Muscle layer of colon (tissue), 2 donors: Measurements from ENCODE around the gene COX20.
"Not testable (repeated sequence)": the region's sequence is repeated elsewhere in the genome, so short reads cannot be mapped to it uniquely, and the experiment has no call there.

ENCODE experiments used
- H3K27ac ChIP-seq: one replicate; pipeline ENCODE4 v1.7.0; 2013; ENCODE audit warnings: low read depth, mild to moderate bottlenecking, low read length, moderate library complexity
- H3K27me3 ChIP-seq, 2 donors: one replicate each; pipeline ENCODE4 v1.7.0; 2013; ENCODE audit warnings: low read length in 2 of 2, mild to moderate bottlenecking in 2 of 2; ENCODE audit not compliant: insufficient read depth in 2 of 2, control insufficient read depth in 1 of 2
- H3K36me3 ChIP-seq: one replicate; pipeline ENCODE4 v1.7.0; 2013; ENCODE audit warnings: mild to moderate bottlenecking, low read length; ENCODE audit not compliant: insufficient read depth
- H3K4me1 ChIP-seq: one replicate; pipeline ENCODE4 v1.7.0; 2013; ENCODE audit warnings: mild to moderate bottlenecking, low read length; ENCODE audit not compliant: insufficient read depth
- H3K4me3 ChIP-seq, 2 donors: one replicate each; pipeline ENCODE4 v1.7.0; 2013; ENCODE audit warnings: low read length in 2 of 2, low read depth in 1 of 2, mild to moderate bottlenecking in 1 of 2, moderate library complexity in 1 of 2
- H3K9ac ChIP-seq: one replicate; pipeline ENCODE4 v1.7.0; 2013; ENCODE audit warnings: low read length
- H3K9me3 ChIP-seq: one replicate; pipeline ENCODE4 v1.7.0; 2013; ENCODE audit warnings: mild to moderate bottlenecking, low read length
- donor health status: abdominal sarcoma.
- donor health status: Adenocarcinoma of cecum.

COX20 gene

GRCh38 chr1:244830639-244831038 lies 4.8 kb upstream of the COX20 start:
- no peaks in the 10 kb centered on the region for H3K27me3 ChIP-seq
- no peaks in the 10 kb centered on the region for H3K36me3 ChIP-seq

GRCh38 chr1:244833260-244833659 lies 2.2 kb upstream of the COX20 start:
- H3K9me3 ChIP-seq, H3K27me3 ChIP-seq, H3K36me3 ChIP-seq: not testable (repeated sequence)
- Histone ChIP-seq H3K4me1 (peaks cover 17% of the 10 kb centered on the region), H3K27ac (peak overlapping the region; percentile 93), H3K4me3 (peak overlapping the region in 1 of 2 donors; percentile 73), H3K9ac (peak overlapping the region; percentile 85)

More at GRCh38 chr1:244830639-244831038, 4.8 kb upstream of the COX20 start:
- no peak overlapping the region for H3K4me3 ChIP-seq
- H3K4me1 ChIP-seq: no peaks in the 10 kb centered on the region
- H3K27ac ChIP-seq: no peak overlapping the region
- H3K9ac ChIP-seq: no peak overlapping the region
- H3K9me3 ChIP-seq: no peaks in the 10 kb centered on the region

- peak overlapping the region; percentile 53 to 73 for H3K4me3 ChIP-seq
- H3K9ac ChIP-seq: peak overlapping the region; percentile 85
- H3K9me3 ChIP-seq: no peaks in the 10 kb centered on the region
- peak overlapping the region; percentile 93 for H3K27ac ChIP-seq
- no peaks in the 10 kb centered on the region for H3K36me3 ChIP-seq
- no peaks in the 10 kb centered on the region for H3K27me3 ChIP-seq
- peaks cover 18% of the 10 kb centered on the region for H3K4me1 ChIP-seq
These were observed 1.5 kb upstream of the COX20 start for GRCh38 chr1:244833734-244834542.

GRCh38 chr1:244834543-244835275 lies 749 bp upstream of the COX20 start:
- Histone ChIP-seq H3K27ac (peak overlapping the region; percentile 93), H3K4me1 (peaks cover 18% of the 10 kb centered on the region), H3K9ac (peak overlapping the region; percentile 85), H3K9me3 (no peaks in the 10 kb centered on the region), H3K4me3 (peak overlapping the region; percentile 53 to 73), H3K27me3 (no peaks in the 10 kb centered on the region), H3K36me3 (no peaks in the 10 kb centered on the region)

GRCh38 chr1:244836135-244836521 lies 670 bp downstream of the COX20 start:
- Histone ChIP-seq H3K27ac (peak overlapping the region; percentile 93), H3K36me3 (peaks cover 5% of the 10 kb centered on the region), H3K9me3 (no peaks in the 10 kb centered on the region), H3K4me1 (peaks cover 29% of the 10 kb centered on the region), H3K27me3 (no peaks in the 10 kb centered on the region), H3K4me3 (peak overlapping the region; percentile 67 to 78), H3K9ac (peak overlapping the region; percentile 73)

GRCh38 chr1:244836584-244836983 lies 1.1 kb downstream of the COX20 start:
- Histone ChIP-seq H3K9ac (peak overlapping the region; percentile 73), H3K27me3 (no peaks in the 10 kb centered on the region), H3K27ac (peak overlapping the region; percentile 93), H3K9me3 (no peaks in the 10 kb centered on the region), H3K4me1 (peaks cover 31% of the 10 kb centered on the region), H3K36me3 (peaks cover 5% of the 10 kb centered on the region), H3K4me3 (peak overlapping the region; percentile 67 to 78)

GRCh38 chr1:244837597-244838258 lies 2.3 kb downstream of the COX20 start:
- H3K27me3 ChIP-seq: no peaks in the 10 kb centered on the region
- peaks cover 31% of the 10 kb centered on the region for H3K4me1 ChIP-seq
- peak overlapping the region; percentile 12 to 78 for H3K4me3 ChIP-seq
- H3K9me3 ChIP-seq: no peaks in the 10 kb centered on the region
- H3K9ac ChIP-seq: no peak overlapping the region
- H3K27ac ChIP-seq: peak overlapping the region; percentile 3
- peaks cover 12% of the 10 kb centered on the region for H3K36me3 ChIP-seq

GRCh38 chr1:244839656-244840055 lies 4.2 kb downstream of the COX20 start:
- Histone ChIP-seq H3K9ac (no peak overlapping the region), H3K4me3 (no peak overlapping the region), H3K4me1 (peaks cover 35% of the 10 kb centered on the region), H3K9me3 (no peaks in the 10 kb centered on the region), H3K27me3 (no peaks in the 10 kb centered on the region), H3K36me3 (peaks cover 31% of the 10 kb centered on the region), H3K27ac (no peak overlapping the region)

- H3K27me3 ChIP-seq: no peaks in the 10 kb centered on the region
- H3K4me1 ChIP-seq: peaks cover 35% of the 10 kb centered on the region
- no peak overlapping the region for H3K4me3 ChIP-seq
- H3K27ac ChIP-seq: peak overlapping the region; percentile 36
- peaks cover 36% of the 10 kb centered on the region for H3K36me3 ChIP-seq
- no peaks in the 10 kb centered on the region for H3K9me3 ChIP-seq
- H3K9ac ChIP-seq: no peak overlapping the region
These were observed 4.8 kb downstream of the COX20 start for GRCh38 chr1:244840219-244840794.

GRCh38 chr1:244841273-244841927 lies 5.9 kb downstream of the COX20 start:
- Histone ChIP-seq H3K4me1 (peaks cover 35% of the 10 kb centered on the region), H3K4me3 (no peak overlapping the region), H3K9ac (no peak overlapping the region), H3K36me3 (peaks cover 46% of the 10 kb centered on the region), H3K27ac (no peak overlapping the region), H3K27me3 (no peaks in the 10 kb centered on the region), H3K9me3 (no peaks in the 10 kb centered on the region)
